HCT116 (cell line): ENCODE measurements around the gene DHDH. TPM values are rescaled to one million over a fixed set of nuclear protein-coding genes. Genes with fewer than 3 reads are reported as not detected.

Source experiments
- ATAC-seq: fragments of 200-7000 bp; cut with Tn5 transposase; 2 replicates; pipeline ENCODE4 v1.9.1; 2020; ENCODE audit warnings: mild to moderate bottlenecking, moderate library complexity
- BruUV-seq: library from RNA; stranded (reverse); fragments of 400-500 nt; replicated peaks from 2 replicates; lab custom pipeline; 2021; lab: Mats Ljungman, UMichigan
- CTCF ChIA-PET: fragments of 300-600 bp; sonication (Branson Sonifier 250); formaldehyde crosslinking; loops from one replicate; lab custom pipeline; 2021; ENCODE audit warnings: antibody characterized with exemption; lab: Charles Lee
- POLR2A ChIA-PET: fragments of 300-600, 350-600 bp; sonication (Branson Sonifier 250); formaldehyde crosslinking; loops from one replicate; lab custom pipeline; 2021; ENCODE audit warnings: antibody characterized with exemption; lab: Charles Lee
- RAD21 ChIA-PET, 2 experiments: fragments of 300-600 bp; sonication (Branson Sonifier 250); formaldehyde crosslinking; loops; one replicate each; lab custom pipeline; 2023; ENCODE audit warnings: low total read pairs in 2 of 2; ENCODE audit not compliant: uncharacterized antibody in 2 of 2, unreplicated experiment in 2 of 2, low non-redundant PET in 1 of 2; lab: Charles Lee
- DNase-seq: peaks from one replicate; pipeline ENCODE4 v3.0.0-alpha.2; 2010; ENCODE audit warnings: low read depth, low spot score
- H2AFZ ChIP-seq: fragments of 200-600 bp; shearing (Covaris generic), sonication (generic); 2 replicates; pipeline ENCODE4 v1.6.1; 2017; ENCODE audit warnings: low read depth, mixed run types, mixed read lengths, antibody characterized with exemption, low read length; ENCODE audit not compliant: poor library complexity, severe bottlenecking
- H3K27ac ChIP-seq: 2 replicates; pipeline ENCODE4 v1.5.1; 2012; ENCODE audit warnings: low read depth, low read length
- H3K27me3 ChIP-seq: fragments of 200-600 bp; sonication (generic); 2 replicates; pipeline ENCODE4 v1.6.1; 2016; ENCODE audit warnings: mixed run types, low read length, mixed read lengths; ENCODE audit not compliant: insufficient read depth
- H3K36me3 ChIP-seq, 2 experiments: fragments of 200-500 bp in 1 of 2; fragments of 200-600 bp in 1 of 2; sonication (Bioruptor generic) in 1 of 2; sonication (generic) in 1 of 2; 2 replicates each; pipeline versions ENCODE4 v1.5.1 to v1.6.1; 2014 to 2016; ENCODE audit warnings: low read length in 2 of 2, inconsistent platforms in 1 of 2, mixed read lengths in 1 of 2, mixed run types in 1 of 2; ENCODE audit not compliant: insufficient read depth in 2 of 2, control insufficient read depth in 1 of 2
- H3K4me1 ChIP-seq, 2 experiments: fragments of 200-600 bp in 1 of 2; sonication (generic) in 1 of 2; 2 replicates each; pipeline versions ENCODE4 v1.5.1 to v1.6.1; 2012 to 2017; ENCODE audit warnings: low read length in 2 of 2, inconsistent platforms in 1 of 2, mild to moderate bottlenecking in 1 of 2, mixed read lengths in 1 of 2, mixed run types in 1 of 2, moderate library complexity in 1 of 2; ENCODE audit not compliant: insufficient read depth in 2 of 2, control insufficient read depth in 1 of 2
- H3K4me2 ChIP-seq: fragments of 200-600 bp; sonication (generic); 2 replicates; pipeline ENCODE4 v1.6.1; 2017; ENCODE audit warnings: mixed run types, low read length, mixed read lengths
- H3K4me3 ChIP-seq, 2 experiments: fragments of 200-600 bp in 1 of 2; sonication (generic) in 1 of 2; replicated peaks in 1 of 2; 2 replicates each; pipeline ENCODE4 v1.5.1; 2011 to 2016; ENCODE audit warnings: low read length in 2 of 2, control low read depth in 1 of 2, low read depth in 1 of 2, mild to moderate bottlenecking in 1 of 2, mixed read lengths in 1 of 2, mixed run types in 1 of 2
- H3K79me2 ChIP-seq: fragments of 200-600 bp; sonication (generic); 2 replicates; pipeline ENCODE4 v1.6.1; 2017; ENCODE audit warnings: mild to moderate bottlenecking, mixed run types, low read length, moderate library complexity, mixed read lengths; ENCODE audit not compliant: insufficient read depth
- H3K9ac ChIP-seq: fragments of 200-600 bp; sonication (generic); 2 replicates; pipeline ENCODE4 v1.6.1; 2016; ENCODE audit warnings: low read length, mixed read lengths
- H3K9me2 ChIP-seq: fragments of 200-600 bp; sonication (generic), shearing (Covaris generic); 2 replicates; pipeline ENCODE4 v1.6.1; 2017; ENCODE audit warnings: mixed run types, mild to moderate bottlenecking, moderate library complexity; ENCODE audit not compliant: insufficient read depth
- H3K9me3 ChIP-seq, 2 experiments: fragments of 200-500 bp in 1 of 2; fragments of 200-600 bp in 1 of 2; sonication (Bioruptor generic) in 1 of 2; sonication (generic) in 1 of 2; 2 replicates each; pipeline ENCODE4 v1.6.1; 2014 to 2017; ENCODE audit warnings: low read length in 2 of 2, mixed read lengths in 2 of 2, inconsistent platforms in 1 of 2, low read depth in 1 of 2, mild to moderate bottlenecking in 1 of 2, mixed run types in 1 of 2, moderate library complexity in 1 of 2; ENCODE audit not compliant: control insufficient read depth in 1 of 2, insufficient read depth in 1 of 2
- H4K20me1 ChIP-seq: fragments of 200-600 bp; sonication (generic), shearing (Covaris generic); 2 replicates; pipeline ENCODE4 v1.6.1; 2017; ENCODE audit warnings: mixed run types, mild to moderate bottlenecking, moderate library complexity; ENCODE audit not compliant: insufficient read depth
- CBX3 ChIP-seq: IDR thresholded peaks from 2 replicates; pipeline ENCODE4 v1.6.1; 2012; ENCODE audit warnings: low read depth
- EZH2phosphoT487 ChIP-seq: fragments of 200-600 bp; IDR thresholded peaks from 2 replicates; pipeline ENCODE4 v1.6.1; 2018; ENCODE audit warnings: antibody characterized with exemption, borderline replicate concordance
- POLR2A ChIP-seq: IDR thresholded peaks from 2 replicates; pipeline ENCODE4 v1.7.0; 2011; ENCODE audit warnings: borderline replicate concordance; ENCODE audit not compliant: insufficient read depth, insufficient read length; ENCODE audit errors: extremely low read depth
- POLR2AphosphoS5 ChIP-seq: IDR thresholded peaks from 2 replicates; pipeline ENCODE4 v1.6.1; 2011; ENCODE audit warnings: mild to moderate bottlenecking, low read depth, low read length, moderate library complexity
- RAD21 ChIP-seq: IDR thresholded peaks from 2 replicates; pipeline ENCODE4 v1.6.1; 2012; ENCODE audit warnings: low read depth, mild to moderate bottlenecking
- SP1 ChIP-seq: IDR thresholded peaks from 2 replicates; pipeline ENCODE4 v1.6.1; 2012; ENCODE audit warnings: low read depth
- intact Hi-C: fragments of 100-400 bp; cut with micrococcal nuclease; formaldehyde crosslinking; loops from 2 replicates; pipeline ENCODE4 v1.10.0; 2022
- total RNA-seq: library from RNA; stranded (reverse); gene quantifications from one replicate; pipeline ENCODE4 v1.2.1, GENCODE V29; 2021; ENCODE audit not compliant: unreplicated experiment
- TF ChIP-seq, protein P1 (sequence below): IDR thresholded peaks from 2 replicates; pipeline ENCODE4 v1.6.1; 2012

The DHDH gene
- total RNA-seq, 1 experiment from 2014 or later = 8.6 TPM

DNA sequence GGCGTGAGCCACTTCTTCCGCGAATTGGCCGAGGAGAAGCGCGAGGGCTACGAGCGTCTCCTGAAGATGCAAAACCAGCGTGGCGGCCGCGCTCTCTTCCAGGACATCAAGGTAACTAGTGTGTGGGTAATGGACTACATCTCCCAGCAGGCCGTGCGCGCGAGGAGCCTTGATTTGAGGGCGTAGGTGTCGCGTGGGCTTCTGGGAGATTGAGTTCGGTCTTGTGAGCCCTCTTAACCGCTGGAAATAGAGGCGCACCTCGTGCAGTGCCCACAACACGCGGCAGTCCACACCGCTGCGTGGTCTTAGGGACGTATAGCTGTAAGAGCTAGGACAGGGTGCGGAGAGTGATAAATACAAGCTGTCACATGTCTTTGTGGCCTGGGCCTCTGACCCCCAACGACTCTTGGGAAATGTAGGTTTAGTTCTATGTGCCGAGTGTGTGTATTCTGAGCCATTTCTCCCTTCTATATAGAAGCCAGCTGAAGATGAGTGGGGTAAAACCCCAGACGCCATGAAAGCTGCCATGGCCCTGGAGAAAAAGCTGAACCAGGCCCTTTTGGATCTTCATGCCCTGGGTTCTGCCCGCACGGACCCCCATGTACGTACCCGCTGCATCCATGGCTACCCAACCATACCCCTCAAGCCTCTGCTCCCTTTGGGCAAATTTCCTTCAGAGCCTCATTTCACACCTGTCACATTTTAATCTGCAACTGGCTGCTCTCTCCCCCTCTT, 32.5 kb downstream of the DHDH start:
- H3K79me2 ChIP-seq = peaks cover 16% of the 10 kb centered on the region
- H3K9ac ChIP-seq = peak overlapping the region; percentile 78
- ChIA-PET POLR2A (interaction anchor here (1.0 to 2.6 kb wide), 9 partner anchors 10 to 123 kb away, joined by 3 to 9 read pairs (median 4); partner anchors contain the start of genes DHDH, GYS1, NUCB1 and PPP1R15A), CTCF (interaction anchor here (0.6 to 1.3 kb wide), 2 partner anchors 171 to 178 kb away, joined by 3 read pairs; no protein-coding TSS in a partner anchor), RAD21 (no interaction called here)
- H3K4me1 ChIP-seq = peaks cover 33 to 60% of the 10 kb centered on the region in 2 experiments
- peak overlapping the region; percentile 75 for H3K27ac ChIP-seq
- peak overlapping the region; percentile 83 for H3K4me2 ChIP-seq
- no peaks in the 10 kb centered on the region for H3K9me2 ChIP-seq
- H2AFZ ChIP-seq = no peak overlapping the region
- no peaks in the 10 kb centered on the region for H3K9me3 ChIP-seq
- TSS peak; percentile 85 for BruUV-seq
- H3K36me3 ChIP-seq = peaks cover 3 to 26% of the 10 kb centered on the region in 2 experiments; a peak in 3 of 4 replicates
- intact Hi-C loops = loop anchor here (1.0 to 5.0 kb wide), 2 partner anchors 33 to 94 kb away; partner anchors contain the start of genes DHDH and PPP1R15A
- H4K20me1 ChIP-seq = peaks cover 9% of the 10 kb centered on the region; the same call in 1 of the 2 replicates
- ATAC-seq (peak; percentile 45), DNase-seq (peak; percentile 73)
- no peaks in the 10 kb centered on the region for H3K27me3 ChIP-seq
- no peak for TF ChIP-seq RAD21
- TF ChIP-seq POLR2AphosphoS5 = no peak; the same call in none of the 2 replicates
- TF ChIP-seq, protein P1, sequence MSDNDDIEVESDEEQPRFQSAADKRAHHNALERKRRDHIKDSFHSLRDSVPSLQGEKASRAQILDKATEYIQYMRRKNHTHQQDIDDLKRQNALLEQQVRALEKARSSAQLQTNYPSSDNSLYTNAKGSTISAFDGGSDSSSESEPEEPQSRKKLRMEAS = 0 out of 2 replicates have a peak, but pooled peaks have one; percentile 54
- no peak for TF ChIP-seq EZH2phosphoT487
- no peak for TF ChIP-seq CBX3
- no peak for TF ChIP-seq SP1
- TF ChIP-seq POLR2A = peak; percentile 6
- H3K4me3 ChIP-seq = peak overlapping the region; percentile 73 to 84
